ACC112 (cell line): ENCODE measurements around the gene NLRP14.

Source experiments
- H2AFZ ChIP-seq: fragments of 200-600 bp; sonication (generic); one replicate; pipeline ENCODE4 v1.6.0; 2017; ENCODE audit warnings: antibody characterized with exemption, low read length; ENCODE audit not compliant: unreplicated experiment
- H3K27ac ChIP-seq: fragments of 200-600 bp; sonication (generic); 2 replicates; pipeline ENCODE4 v1.5.1; 2014; ENCODE audit warnings: low read depth, mild to moderate bottlenecking, antibody characterized with exemption, low read length, moderate library complexity
- H3K27me3 ChIP-seq: fragments of 200-600 bp; sonication (generic); 2 replicates; pipeline ENCODE4 v1.6.1; 2014; ENCODE audit warnings: mild to moderate bottlenecking, antibody characterized with exemption, low read length, moderate library complexity, mixed read lengths; ENCODE audit not compliant: insufficient read depth
- H3K36me3 ChIP-seq: fragments of 200-600 bp; sonication (generic); 2 replicates; pipeline ENCODE4 v1.6.1; 2016; ENCODE audit warnings: mild to moderate bottlenecking, antibody characterized with exemption, low read length, moderate library complexity, mixed read lengths; ENCODE audit not compliant: insufficient read depth
- H3K4me1 ChIP-seq: fragments of 200-600 bp; sonication (generic); one replicate; pipeline ENCODE4 v1.6.1; 2016; ENCODE audit warnings: low read length, mixed read lengths; ENCODE audit not compliant: insufficient read depth, unreplicated experiment, control insufficient read depth
- H3K4me3 ChIP-seq: fragments of 200-600 bp; sonication (generic); 2 replicates; pipeline ENCODE4 v1.5.1; 2014; ENCODE audit warnings: mild to moderate bottlenecking, low read depth, low read length
- H3K79me2 ChIP-seq: fragments of 200-600 bp; sonication (generic); one replicate; pipeline ENCODE4 v1.6.0; 2016; ENCODE audit warnings: low read length; ENCODE audit not compliant: control insufficient read depth, unreplicated experiment, insufficient read depth

Gene NLRP14

GRCh38 chr11:7020183-7020917, at the start of gene NLRP14, which contains the start of gene ZNF214:
Gene NLRP14 (plus strand): TSS chr11:7020479. CDS start chr11:7038587, 18,108 bp downstream.
Gene ZNF214 (minus strand): TSS chr11:7020346. CDS start chr11:7002835, 17,511 bp downstream.
- Histone ChIP-seq H3K79me2 (no peaks in the 10 kb centered on the region), H3K4me3 (peak within 1 kb of the TSS; percentile 91), H3K36me3 (no peaks in the 10 kb centered on the region), H3K27ac (peak within 1 kb of the TSS; percentile 45), H3K27me3 (0 out of 2 replicates have a peak, but pooled peaks cover 5% of the 10 kb centered on the region), H3K4me1 (peaks cover 6% of the 10 kb centered on the region), H2AFZ (peak within 1 kb of the TSS; percentile 100)

- Histone ChIP-seq H3K36me3 (no peaks in the 10 kb centered on the region), H3K79me2 (no peaks in the 10 kb centered on the region), H3K27me3 (no peaks in the 10 kb centered on the region), H3K4me3 (no peak overlapping the region), H2AFZ (no peak overlapping the region), H3K4me1 (no peaks in the 10 kb centered on the region), H3K27ac (no peak overlapping the region)
Observed at GRCh38 chr11:6979365-6979764, 40.9 kb upstream of the NLRP14 start.

- H2AFZ ChIP-seq = no peak overlapping the region
- no peak overlapping the region for H3K4me3 ChIP-seq
- no peaks in the 10 kb centered on the region for H3K4me1 ChIP-seq
- no peak overlapping the region for H3K27ac ChIP-seq
- no peaks in the 10 kb centered on the region for H3K79me2 ChIP-seq
- no peaks in the 10 kb centered on the region for H3K27me3 ChIP-seq
- no peaks in the 10 kb centered on the region for H3K36me3 ChIP-seq
Observed at GRCh38 chr11:6986487-6986886, 33.8 kb upstream of the NLRP14 start.

- no peaks in the 10 kb centered on the region for H3K36me3 ChIP-seq
- H3K27ac ChIP-seq = no peak overlapping the region
- H3K4me3 ChIP-seq = no peak overlapping the region
- H3K79me2 ChIP-seq = no peaks in the 10 kb centered on the region
- peaks cover 15% of the 10 kb centered on the region for H3K4me1 ChIP-seq
- H3K27me3 ChIP-seq = no peaks in the 10 kb centered on the region
- H2AFZ ChIP-seq = no peak overlapping the region
Observed at GRCh38 chr11:6988506-6988905, 31.8 kb upstream of the NLRP14 start.

- Histone ChIP-seq H3K27me3 (no peaks in the 10 kb centered on the region), H3K79me2 (no peaks in the 10 kb centered on the region), H3K36me3 (no peaks in the 10 kb centered on the region), H3K4me3 (no peak overlapping the region), H2AFZ (no peak overlapping the region), H3K27ac (no peak overlapping the region), H3K4me1 (peaks cover 15% of the 10 kb centered on the region)
Observed at GRCh38 chr11:6991227-6991626, 29.1 kb upstream of the NLRP14 start.

- Histone ChIP-seq H3K27me3 (no peaks in the 10 kb centered on the region), H3K4me3 (0 out of 2 replicates have a peak overlapping the region, but pooled peaks have one; percentile 30), H3K4me1 (peaks cover 15% of the 10 kb centered on the region), H3K79me2 (no peaks in the 10 kb centered on the region), H3K36me3 (no peaks in the 10 kb centered on the region), H3K27ac (peak overlapping the region; percentile 31; the same call in 1 of the 2 replicates), H2AFZ (peak overlapping the region; percentile 33)
Observed at GRCh38 chr11:6992026-6992425, 28.3 kb upstream of the NLRP14 start.

GRCh38 chr11:6992457-6993417, 27.5 kb upstream of the NLRP14 start:
- H3K27me3 ChIP-seq = no peaks in the 10 kb centered on the region
- H2AFZ ChIP-seq = peak overlapping the region; percentile 33
- H3K4me1 ChIP-seq = peaks cover 15% of the 10 kb centered on the region
- no peaks in the 10 kb centered on the region for H3K79me2 ChIP-seq
- 0 out of 2 replicates have a peak overlapping the region, but pooled peaks have one; percentile 30 for H3K4me3 ChIP-seq
- H3K36me3 ChIP-seq = no peaks in the 10 kb centered on the region
- peak overlapping the region; percentile 31; the same call in 1 of the 2 replicates for H3K27ac ChIP-seq

GRCh38 chr11:6995703-6996102, 24.6 kb upstream of the NLRP14 start:
- Histone ChIP-seq H3K79me2 (no peaks in the 10 kb centered on the region), H3K27me3 (no peaks in the 10 kb centered on the region), H3K4me1 (peaks cover 15% of the 10 kb centered on the region), H2AFZ (no peak overlapping the region), H3K4me3 (no peak overlapping the region), H3K27ac (no peak overlapping the region), H3K36me3 (no peaks in the 10 kb centered on the region)

- no peak overlapping the region for H3K27ac ChIP-seq
Observed at GRCh38 chr11:7004482-7004881, 15.8 kb upstream of the NLRP14 start.

GRCh38 chr11:7014118-7014517, 6.2 kb upstream of the NLRP14 start:
- H2AFZ ChIP-seq = no peak overlapping the region
- H3K4me3 ChIP-seq = no peak overlapping the region
- H3K36me3 ChIP-seq = no peaks in the 10 kb centered on the region
- no peak overlapping the region for H3K27ac ChIP-seq
- no peaks in the 10 kb centered on the region for H3K4me1 ChIP-seq
- no peaks in the 10 kb centered on the region for H3K27me3 ChIP-seq
- H3K79me2 ChIP-seq = no peaks in the 10 kb centered on the region

More at GRCh38 chr11:7004482-7004881, 15.8 kb upstream of the NLRP14 start:
- Histone ChIP-seq H3K79me2 (no peaks in the 10 kb centered on the region), H3K4me1 (peaks cover 6% of the 10 kb centered on the region), H3K27me3 (no peaks in the 10 kb centered on the region), H3K4me3 (no peak overlapping the region), H3K36me3 (no peaks in the 10 kb centered on the region), H2AFZ (peak overlapping the region; percentile 13)
